ENCODE measurements around the gene ANO10. TPM values are rescaled to one million over a fixed set of nuclear protein-coding genes. Genes with fewer than 3 reads are reported as not detected.

ANO10 gene
- total RNA-seq, 1 donor from 2014 or later, result 56.9 TPM

GRCh38 chr3:43413676-43414368 is 208.0 kb downstream of the ANO10 start:
- no peak for DNase-seq (ENCODE audit: low spot score)
- Mint-ChIP-seq H3K4me1 (ENCODE audit: low read depth) (peaks cover 6% of the 10 kb centered on the region), H3K36me3 (ENCODE audit: low read depth) (no peaks in the 10 kb centered on the region), H3K27me3 (ENCODE audit: low read depth) (no peaks in the 10 kb centered on the region), H3K9me3 (ENCODE audit: low read depth) (no peaks in the 10 kb centered on the region), H3K4me3 (ENCODE audit: unreplicated experiment) (no peak overlapping the region), H3K27ac (ENCODE audit: unreplicated experiment) (no peak overlapping the region)
- TF ChIP-seq CTCF (IDR thresholded peaks at IDR 0.05), result no peak

GRCh38 chr3:43411429-43411828 is 210.4 kb downstream of the ANO10 start:
- no peak overlapping the region for H3K4me3 Mint-ChIP-seq (ENCODE audit: unreplicated experiment)
- no peaks in the 10 kb centered on the region for H3K9me3 Mint-ChIP-seq (ENCODE audit: low read depth)
- DNase-seq (ENCODE audit: low spot score), result no peak
- no peak overlapping the region for H3K27ac Mint-ChIP-seq (ENCODE audit: unreplicated experiment)
- H3K27me3 Mint-ChIP-seq (ENCODE audit: low read depth), result no peaks in the 10 kb centered on the region
- H3K4me1 Mint-ChIP-seq (ENCODE audit: low read depth), result peaks cover 9% of the 10 kb centered on the region
- peaks cover 2% of the 10 kb centered on the region for H3K36me3 Mint-ChIP-seq (ENCODE audit: low read depth)
- TF ChIP-seq CTCF (IDR thresholded peaks at IDR 0.05), result no peak

- peaks cover 2% of the 10 kb centered on the region for H3K36me3 Mint-ChIP-seq (ENCODE audit: low read depth)
- no peak for TF ChIP-seq CTCF (IDR thresholded peaks at IDR 0.05)
- H3K4me1 Mint-ChIP-seq (ENCODE audit: low read depth), result peaks cover 16% of the 10 kb centered on the region
- no peak for DNase-seq (ENCODE audit: low spot score)
- H3K27ac Mint-ChIP-seq (ENCODE audit: unreplicated experiment), result no peak overlapping the region
- H3K9me3 Mint-ChIP-seq (ENCODE audit: low read depth), result no peaks in the 10 kb centered on the region
- H3K4me3 Mint-ChIP-seq (ENCODE audit: unreplicated experiment), result no peak overlapping the region
- H3K27me3 Mint-ChIP-seq (ENCODE audit: low read depth), result no peaks in the 10 kb centered on the region
Measured at GRCh38 chr3:43410592-43410991, 211.2 kb downstream of the ANO10 start.

GRCh38 chr3:43409506-43409905 is 212.3 kb downstream of the ANO10 start:
- H3K4me3 Mint-ChIP-seq (ENCODE audit: unreplicated experiment), result no peak overlapping the region
- no peak for DNase-seq (ENCODE audit: low spot score)

GRCh38 chr3:43406643-43407023 is 215.2 kb downstream of the ANO10 start:
- Mint-ChIP-seq H3K36me3 (ENCODE audit: low read depth) (peaks cover 2% of the 10 kb centered on the region), H3K9me3 (ENCODE audit: low read depth) (no peaks in the 10 kb centered on the region), H3K27me3 (ENCODE audit: low read depth) (no peaks in the 10 kb centered on the region), H3K27ac (ENCODE audit: unreplicated experiment) (no peak overlapping the region), H3K4me3 (ENCODE audit: unreplicated experiment) (no peak overlapping the region), H3K4me1 (ENCODE audit: low read depth) (peaks cover 20% of the 10 kb centered on the region)
- no peak for DNase-seq (ENCODE audit: low spot score)
- TF ChIP-seq CTCF (IDR thresholded peaks at IDR 0.05), result no peak

More at GRCh38 chr3:43409506-43409905, 212.3 kb downstream of the ANO10 start:
- Mint-ChIP-seq H3K27ac (ENCODE audit: unreplicated experiment) (no peak overlapping the region), H3K4me1 (ENCODE audit: low read depth) (peaks cover 16% of the 10 kb centered on the region), H3K27me3 (ENCODE audit: low read depth) (no peaks in the 10 kb centered on the region), H3K9me3 (ENCODE audit: low read depth) (no peaks in the 10 kb centered on the region), H3K36me3 (ENCODE audit: low read depth) (peaks cover 2% of the 10 kb centered on the region)
- no peak for TF ChIP-seq CTCF (IDR thresholded peaks at IDR 0.05)
